EH (cell line): Measurements from ENCODE around the gene MYL4.
"Not testable (repeated sequence)": the region's sequence is repeated elsewhere in the genome, so short reads cannot be mapped to it uniquely, and the experiment has no call there.

Experiments
- DNase-seq: peaks from one replicate; pipeline ENCODE4 v3.0.0-alpha.2; 2015; ENCODE audit warnings: low read depth

Gene MYL4

DNA sequence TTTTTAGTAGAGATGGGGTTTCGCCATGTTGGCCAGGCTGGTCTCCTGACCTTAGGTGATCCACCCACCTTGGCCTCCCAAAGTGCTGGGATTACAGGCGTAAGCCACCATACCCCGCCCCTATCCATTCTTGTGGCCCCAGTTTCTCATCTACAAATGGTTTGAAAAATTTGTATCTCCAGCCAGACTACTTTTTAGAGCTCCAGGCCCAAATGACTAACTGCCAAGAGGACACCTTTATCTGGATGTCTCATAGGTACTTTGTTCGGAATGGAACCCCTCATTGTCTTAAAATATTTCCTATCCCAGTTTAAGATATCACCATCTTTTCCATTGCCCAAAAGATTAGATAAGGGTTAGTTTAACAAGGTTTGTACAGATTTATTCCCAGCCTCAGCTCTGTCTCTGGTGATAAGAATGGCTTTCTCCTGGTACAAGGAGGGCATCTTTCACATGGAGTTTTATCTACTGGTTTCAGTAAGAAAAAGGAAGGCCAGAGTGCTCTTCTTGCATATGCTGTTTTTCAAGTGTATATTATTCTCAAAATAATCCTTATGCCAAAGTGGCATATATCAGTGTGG, 15.1 kb upstream of the MYL4 start:
- no peak for DNase-seq

DNA sequence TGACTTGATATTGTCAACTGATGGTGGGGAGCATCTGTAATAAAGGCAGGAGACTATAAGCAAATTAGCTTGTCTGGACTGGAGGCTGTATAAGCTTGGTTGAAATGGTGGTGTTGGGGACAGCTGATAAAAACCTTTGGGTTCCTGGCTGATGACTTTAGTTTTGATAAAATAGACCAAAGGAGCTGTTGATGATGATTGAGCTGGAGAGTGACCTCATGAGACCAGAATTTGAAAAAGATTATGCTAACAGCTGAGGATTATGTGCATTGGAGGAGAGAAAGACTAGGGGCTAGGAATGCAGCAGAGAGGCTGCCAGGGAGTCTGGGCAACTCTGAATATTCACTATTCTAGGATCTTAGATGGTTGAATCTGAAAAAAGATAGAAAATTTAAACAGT, 11.3 kb upstream of the MYL4 start:
- DNase-seq = no peak

DNA sequence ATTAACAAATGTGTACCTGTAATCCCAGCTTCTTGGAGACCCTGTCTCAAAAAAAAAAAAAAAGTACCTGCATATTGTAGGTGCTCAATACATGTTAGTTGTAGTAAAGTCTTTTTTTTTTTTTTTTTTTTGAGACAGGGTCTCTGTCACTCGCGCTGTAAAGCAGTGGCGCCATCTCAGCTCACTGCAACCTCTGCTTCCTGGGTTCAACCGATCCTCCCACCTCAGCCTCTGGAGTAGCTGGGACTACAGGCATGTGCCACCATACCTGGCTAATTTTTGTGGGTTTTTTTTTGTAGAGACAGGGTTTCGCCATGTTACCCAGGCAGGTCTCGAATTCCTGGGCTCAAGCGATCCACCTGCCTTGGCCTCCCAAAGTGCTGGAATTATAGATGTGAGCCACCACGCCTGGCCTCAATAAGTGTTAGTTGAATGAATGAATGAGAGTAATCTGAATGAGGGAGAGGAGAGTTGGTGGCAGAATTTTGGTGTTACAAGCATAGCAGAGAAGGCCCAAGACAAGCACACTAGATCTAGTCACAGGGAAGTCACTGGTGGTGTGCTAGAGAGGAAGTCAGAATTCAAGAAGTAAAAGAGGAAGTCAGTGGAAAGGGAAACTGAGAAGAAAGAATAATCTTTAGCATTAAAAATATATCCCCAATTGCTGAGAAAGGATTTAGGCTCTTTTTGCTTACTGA, 9.4 kb upstream of the MYL4 start:
- DNase-seq = no peak

DNA sequence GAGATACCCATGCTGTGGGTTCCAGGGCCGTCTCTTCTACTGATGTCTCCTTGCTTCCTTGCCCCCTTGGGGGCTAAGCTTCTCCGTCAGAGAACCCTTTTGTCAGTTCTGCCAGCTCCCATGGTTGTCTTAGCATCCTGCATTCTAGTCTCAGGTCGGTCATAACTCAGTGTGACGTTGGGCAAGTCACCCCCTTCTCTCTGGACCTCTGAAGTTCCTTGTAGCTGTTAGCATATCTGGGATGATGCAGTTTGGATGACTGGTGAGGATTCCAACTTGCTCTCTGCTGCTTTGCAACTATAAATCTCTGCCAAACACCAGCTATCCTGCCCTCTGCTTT, 8.9 kb upstream of the MYL4 start:
- DNase-seq = no peak

DNA sequence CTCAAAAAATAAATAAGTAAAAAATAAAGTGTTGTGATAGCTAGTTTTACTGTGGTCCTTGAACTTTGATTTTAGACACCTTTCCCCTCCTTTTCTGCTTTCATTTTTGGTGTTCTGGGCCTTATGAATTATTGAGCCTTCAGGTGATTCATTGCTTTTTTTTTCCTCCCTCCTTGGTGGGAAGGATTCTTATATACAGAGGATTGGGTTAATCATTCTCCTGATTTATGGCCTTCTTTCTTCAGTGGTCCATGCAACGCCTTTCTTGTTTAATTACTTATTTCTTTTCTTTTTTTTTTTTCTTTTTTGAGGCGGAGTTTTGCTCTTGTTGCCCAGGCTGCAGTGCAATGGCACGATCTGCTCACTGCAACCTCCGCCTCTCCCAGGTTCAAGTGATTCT, 8.0 kb upstream of the MYL4 start:
- no peak for DNase-seq

DNA sequence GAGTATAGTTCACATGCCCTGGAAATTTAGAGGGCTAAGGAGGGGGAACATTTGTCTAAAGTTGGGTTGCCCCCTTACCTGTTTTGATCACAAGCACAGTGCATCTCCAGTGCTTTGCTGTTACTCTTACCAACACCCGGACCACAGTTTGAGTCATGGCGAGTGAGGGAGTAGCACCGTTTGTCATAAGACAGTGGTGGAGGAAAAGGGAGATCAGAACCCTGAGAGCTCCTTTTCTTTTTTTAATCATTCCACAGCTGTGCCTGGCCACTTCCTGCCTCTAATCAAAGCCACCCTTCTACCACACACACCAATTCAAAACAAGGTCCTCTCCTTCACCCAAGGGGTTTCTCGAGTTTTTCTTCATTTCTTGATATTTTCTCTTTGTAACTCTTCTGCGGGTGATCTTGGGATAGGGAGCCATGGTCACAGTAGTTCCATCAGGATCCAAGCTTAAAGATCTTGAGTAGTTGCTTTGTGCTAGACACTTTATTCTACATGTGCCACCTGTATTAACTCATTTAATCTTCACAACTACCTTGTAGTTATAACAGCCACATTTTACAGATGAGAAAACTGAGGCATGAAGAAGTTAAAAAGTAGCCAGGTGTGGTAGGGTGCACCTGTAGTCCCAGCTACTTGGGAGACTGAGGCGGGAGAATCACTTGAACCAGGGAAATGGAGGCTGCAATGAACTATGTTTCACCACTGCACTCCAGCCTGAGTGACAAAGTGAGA, 5.0 kb upstream of the MYL4 start:
- peak; percentile 68 for DNase-seq

DNA sequence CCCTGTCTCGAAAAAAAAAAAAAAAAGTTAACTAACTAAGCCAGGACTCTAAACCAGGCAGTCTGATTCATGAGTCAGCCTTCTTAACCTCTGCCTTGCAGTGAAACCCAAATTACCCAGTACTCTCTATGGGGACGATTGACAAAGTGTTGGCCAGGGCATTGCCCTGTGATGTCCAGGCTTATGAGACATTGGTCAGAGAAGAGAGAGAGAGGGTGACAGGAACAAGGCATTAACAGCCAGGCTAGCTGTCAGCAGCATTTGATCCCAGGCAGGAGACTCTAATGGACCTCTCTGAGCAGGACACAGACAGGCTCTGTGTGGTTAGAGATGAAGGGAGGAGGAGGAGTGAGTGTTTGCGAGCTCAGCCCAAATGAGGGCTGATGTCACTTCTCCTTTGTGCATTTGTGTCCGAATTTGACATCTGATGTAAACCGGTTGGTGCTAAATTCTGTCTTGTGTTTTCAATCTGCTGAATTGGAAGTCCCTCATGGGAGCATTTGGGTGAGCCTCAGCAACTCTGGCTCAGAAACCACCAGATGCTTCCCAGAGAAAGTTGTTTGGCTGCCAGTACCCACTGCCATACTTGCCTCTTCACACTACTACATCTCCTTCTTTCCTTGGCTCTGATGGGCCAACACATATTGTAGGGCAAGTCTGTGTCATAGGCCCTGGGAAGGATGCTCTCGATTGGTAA, 4.3 kb upstream of the MYL4 start:
- DNase-seq = peak; percentile 61

DNA sequence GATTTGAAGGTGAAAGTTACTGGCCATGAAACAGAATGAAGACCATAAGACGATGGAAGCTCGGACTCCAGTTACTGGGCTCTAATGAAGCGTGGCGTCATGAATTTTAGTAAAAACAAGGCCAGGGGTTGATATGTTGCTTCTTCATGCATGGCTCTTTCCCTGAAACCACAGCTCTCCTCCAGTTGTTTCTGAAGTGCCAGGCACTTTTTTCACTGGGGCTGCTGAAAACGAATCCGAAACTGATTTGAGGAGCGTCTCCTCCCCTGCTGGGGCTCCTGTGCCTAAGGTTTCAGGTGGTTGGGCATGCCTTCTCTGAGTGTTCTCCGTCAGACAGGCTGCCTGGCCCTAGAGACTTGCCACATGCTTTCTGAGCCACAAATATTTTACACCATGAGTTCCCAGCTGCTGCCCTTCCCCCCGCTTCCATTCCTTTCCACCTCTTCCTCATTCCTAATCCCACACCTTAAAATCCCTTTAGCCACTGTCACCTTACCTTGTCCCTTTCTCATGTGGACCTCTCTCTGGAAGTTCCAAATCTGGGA, 3.7 kb upstream of the MYL4 start:
- DNase-seq = peak; percentile 83

DNA sequence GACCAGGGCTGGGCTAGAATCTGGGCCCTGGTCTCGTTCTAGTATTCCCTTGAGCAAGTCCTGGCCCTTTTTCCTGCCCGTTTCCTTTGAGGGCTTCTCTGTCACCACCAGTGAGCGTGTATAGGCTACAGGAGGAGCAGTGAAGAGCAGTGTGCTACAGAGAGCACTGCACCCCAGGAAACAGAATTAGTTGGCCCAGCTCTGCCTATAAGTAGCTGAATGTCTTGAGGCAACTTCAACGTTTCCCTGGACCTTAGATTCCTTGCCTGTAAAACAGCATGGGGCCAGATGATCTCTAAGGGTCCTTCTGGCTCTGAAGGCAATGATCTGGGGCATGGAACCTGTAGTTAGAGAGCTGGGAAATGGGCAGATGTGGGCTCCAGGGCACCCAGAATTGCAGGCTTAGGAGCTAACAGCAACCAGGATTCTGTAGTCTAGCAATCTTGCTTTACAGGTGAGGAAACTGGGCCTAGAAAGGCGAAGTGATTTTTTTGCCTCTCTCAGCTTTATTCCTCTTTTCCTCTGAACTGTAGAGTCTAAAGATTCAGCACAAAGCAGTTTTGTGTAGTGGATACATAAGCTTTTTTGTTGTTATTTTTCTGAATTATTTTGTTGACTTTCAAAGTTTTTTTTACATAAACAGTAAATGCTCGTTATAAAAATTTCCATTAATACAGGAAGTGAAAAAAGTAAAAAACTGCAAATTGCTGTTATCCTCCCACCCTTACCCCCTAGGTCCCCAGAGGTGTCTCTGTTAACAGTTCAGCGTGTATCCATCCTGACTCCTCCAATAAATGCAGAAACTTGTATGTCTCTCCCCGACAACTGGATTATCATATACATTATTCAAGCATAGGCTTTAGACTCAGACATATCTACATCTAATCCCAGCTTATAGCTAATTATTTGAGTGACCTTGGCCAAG, 1.7 kb upstream of the MYL4 start:
- DNase-seq = no peak

DNA sequence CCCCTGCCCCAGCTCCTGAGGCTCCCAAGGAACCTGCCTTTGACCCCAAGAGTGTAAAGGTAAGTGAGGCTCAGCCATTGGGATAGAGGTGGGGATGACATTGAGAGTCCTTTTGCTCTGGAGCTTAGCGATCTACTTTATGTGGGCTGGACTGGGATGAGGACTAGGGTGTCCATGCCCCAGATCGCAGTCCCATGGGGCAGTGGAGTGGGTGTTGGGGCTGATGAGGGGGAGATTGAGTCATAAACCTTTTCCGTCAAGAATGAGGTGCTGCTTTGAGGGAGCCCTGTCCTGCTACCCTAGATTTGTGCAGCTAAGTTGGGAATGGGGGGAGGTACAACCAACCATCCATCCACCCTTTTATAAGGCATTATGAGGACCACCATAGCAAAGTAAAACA, 351 bp downstream of the MYL4 start:
- DNase-seq = no peak

DNA sequence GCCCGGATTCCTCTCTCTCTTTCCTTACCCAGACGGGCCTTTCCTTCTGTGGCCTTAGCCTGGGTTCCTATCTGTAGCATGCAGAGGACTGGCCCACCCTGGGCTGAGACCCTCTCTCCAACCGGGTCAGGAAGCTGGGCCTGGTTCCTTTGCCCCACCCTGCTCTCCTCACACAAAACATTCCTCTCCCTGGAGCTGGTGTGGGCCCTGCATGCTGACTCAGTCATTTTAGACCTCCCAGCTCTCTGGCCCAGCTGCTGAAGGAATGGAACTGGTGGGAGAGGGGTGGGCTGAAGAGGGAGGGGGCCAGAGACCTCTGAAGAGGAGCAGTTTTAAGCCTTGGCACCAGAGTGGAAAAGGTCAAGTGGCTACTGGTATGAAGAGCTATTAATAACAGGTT, 957 bp downstream of the MYL4 start:
- DNase-seq = peak; percentile 15

DNA sequence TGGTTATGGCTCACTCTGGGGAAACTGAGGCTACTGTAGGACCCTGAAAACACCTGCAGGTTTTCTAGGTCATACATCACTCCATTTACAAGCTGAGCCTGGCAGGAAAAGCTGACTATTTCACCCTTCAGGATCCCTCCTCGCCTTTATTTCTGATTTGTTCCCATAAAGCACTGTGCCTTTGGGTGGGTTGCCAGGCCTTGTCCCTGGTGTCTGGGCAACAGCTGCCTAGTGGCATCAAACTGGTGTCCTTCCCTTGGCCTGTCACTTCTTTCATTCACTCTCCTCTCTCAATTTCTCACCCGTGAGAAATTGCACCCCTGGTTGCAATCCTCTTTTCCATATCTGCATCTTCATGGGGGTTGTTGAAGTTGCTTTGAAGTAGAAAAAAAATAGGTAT, 1.6 kb downstream of the MYL4 start:
- DNase-seq = no peak

DNA sequence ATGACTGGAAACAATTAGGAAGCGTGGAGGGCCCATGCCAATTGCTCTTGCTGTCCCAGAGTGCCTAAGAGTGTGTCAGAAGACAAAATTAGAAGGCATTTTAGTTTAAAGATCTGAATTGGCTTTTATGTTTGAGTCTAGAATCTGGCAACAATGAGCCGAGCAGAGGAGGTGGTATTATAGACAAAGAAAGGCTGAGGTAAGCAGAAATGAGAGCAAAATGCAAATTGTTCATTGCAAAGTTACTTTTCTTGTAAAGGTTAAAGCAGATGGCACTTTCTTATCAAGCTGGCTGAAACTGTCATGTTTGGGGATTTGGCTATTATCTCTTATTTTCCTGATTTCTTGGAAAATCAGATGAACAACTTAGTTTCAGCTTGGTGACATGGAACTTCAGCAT, 3.3 kb downstream of the MYL4 start:
- DNase-seq = no peak

DNA sequence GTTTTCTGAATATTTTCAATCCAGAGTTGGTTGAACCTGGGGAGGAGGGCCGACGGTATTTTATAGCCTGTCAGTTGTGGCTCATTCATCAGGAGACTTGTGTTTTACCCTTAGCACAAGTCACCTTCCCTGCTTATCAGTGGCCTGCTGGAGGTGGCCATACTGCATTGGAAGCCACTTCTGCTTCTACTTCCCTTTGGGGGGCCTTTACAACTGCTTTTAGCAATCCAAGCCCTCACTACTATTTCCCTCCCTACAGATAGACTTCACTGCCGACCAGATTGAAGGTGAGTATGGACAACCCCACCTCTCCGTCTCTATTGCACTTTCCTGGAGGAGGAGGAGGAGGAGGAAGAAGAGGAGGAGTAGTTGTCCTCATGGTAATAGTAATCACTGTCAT, 4.4 kb downstream of the MYL4 start:
- no peak for DNase-seq

DNA sequence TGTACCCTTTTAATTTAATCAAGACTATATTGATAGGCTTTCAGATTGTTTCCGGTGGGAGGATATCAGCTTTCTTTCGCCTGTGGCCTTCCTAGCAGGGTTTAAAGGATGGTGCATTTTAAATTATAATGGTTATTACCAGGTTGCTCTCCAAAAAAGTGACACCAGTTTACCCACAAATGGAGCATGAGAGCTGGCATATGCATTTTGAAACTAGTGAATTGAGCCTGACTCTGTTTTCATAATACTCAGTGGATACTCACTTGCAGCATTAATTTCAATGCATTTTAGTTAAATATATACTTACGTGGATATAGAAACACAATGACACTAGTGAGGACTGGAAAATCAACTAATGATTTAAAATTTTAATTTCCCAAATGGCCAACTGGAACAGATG, 5.8 kb downstream of the MYL4 start:
- DNase-seq = no peak

DNA sequence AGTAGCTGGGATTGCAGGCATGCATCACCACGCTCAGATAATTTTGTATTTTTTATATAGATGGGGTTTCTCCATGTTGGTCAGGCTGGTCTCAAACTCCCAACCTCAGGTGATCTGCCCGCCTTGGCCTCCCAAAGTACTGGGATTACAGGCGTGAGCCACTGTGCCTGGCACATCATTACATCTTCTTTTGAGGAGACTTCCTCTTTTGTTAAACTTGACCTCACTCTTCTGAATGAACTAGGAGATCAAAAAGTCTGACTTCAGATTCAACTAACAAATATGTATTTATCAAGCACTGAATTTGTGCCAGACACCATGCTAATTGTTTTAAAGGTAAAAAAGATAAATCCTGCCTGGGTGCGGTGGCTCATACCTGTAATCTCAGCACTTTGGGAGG, 7.7 kb downstream of the MYL4 start:
- DNase-seq = not testable (repeated sequence)

DNA sequence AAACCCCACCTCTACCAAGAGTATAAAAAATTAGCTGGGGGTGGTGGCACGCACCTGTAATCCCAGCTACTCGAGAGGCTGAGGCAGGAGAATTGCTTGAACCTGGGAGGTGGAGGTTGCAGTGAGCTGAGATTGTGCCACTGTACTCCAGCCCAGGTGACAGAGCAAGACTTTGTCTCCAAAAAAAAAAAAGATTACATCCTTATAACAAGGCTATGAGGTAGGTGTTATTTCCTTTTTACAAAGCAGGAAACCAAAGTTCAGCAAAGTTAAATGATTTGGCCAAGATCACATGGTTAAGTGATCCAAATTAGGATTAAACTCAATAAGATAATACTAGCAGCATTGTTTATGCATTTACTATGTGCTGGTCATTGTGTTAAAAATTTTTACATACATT, 8.1 kb downstream of the MYL4 start:
- not testable (repeated sequence) for DNase-seq

DNA sequence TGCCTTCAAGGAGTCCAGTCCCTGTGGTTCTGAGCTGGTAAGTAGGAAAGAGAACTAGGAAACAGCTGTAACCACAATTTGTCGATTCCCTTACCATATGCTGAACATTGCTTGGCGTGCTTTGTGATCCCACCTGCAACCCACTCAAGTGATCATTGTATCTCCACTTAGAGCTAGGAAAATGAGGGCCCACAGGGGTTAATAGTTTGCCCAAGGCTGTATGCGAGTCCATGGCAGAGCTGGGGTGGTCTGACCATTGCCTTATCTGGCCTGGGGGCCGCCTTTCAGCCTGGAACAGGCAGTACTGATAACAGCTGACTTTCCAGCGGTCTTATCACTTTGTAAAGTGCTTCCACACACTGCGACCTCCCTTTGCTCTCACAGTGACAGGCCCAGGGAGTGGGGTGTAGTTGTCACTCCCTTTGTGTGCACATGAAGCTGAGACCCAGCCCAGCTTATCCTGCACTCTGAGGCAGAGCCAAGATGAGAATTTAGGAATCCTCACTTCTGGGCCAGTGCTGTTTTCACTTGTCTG, 9.8 kb downstream of the MYL4 start:
- DNase-seq = no peak

DNA sequence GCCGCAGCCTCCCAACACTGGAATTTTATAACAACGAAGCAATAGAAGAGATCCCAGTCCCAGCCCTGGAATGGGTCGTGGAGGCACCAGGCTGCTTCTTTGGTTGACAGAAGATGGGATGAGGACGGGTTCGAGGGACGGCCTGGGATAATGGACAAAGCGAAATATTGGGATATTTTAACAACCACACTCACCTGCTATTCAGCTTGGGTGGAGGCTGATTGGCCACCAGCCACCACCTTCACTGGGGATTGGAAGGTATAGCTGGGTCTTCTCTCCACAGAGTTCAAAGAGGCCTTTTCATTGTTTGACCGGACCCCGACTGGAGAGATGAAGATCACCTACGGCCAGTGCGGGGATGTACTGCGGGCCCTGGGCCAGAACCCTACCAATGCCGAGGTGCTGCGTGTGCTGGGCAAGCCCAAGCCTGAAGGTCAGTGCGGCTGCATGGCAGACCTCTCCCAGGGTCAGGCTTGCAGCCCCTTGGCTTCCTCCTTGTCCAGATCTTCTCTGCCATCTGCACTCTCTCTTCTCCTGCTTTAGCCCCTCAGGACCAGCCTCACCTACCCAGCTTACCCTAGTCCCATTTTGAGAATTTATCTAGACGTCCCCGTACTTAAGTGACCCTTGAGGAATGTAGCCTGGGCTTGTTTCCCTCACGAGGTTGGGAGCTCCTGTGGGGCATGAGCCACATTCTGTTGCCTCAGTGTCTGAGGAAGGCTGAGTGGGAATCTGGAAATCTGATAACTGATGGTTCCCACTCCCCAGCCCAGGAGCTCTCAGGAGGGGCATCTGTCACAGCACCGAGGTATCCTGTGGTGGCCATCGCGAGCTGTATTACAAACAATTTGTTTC, 10.7 kb downstream of the MYL4 start:
- no peak for DNase-seq

DNA sequence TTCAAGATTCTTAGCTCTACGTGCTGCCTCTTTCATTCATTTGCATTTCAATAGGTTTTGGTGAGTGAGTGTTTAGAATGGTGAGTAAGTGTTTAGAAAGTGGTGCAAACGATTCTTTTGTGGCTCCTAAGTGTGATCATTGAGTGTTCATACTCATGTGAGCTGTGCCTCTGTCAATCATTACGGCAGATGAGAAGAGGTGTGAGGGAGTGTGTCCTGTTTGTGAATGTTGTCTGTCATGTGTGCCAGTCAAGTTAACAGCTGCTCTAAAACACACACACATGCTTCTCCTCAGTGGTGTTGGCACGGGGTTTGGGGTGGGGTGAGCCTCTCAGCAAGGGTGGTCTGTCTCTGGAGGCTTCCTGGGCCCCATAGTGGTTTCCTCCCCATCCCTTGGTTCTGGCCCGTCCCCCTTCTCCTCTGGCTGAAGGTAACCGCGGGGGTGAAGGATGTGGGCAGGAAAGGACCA, 11.4 kb downstream of the MYL4 start:
- no peak for DNase-seq
